Cortex of kidney (tissue), 1 donor: ENCODE data around the gene CHL1.
"Not testable (repeated sequence)": the region's sequence is repeated elsewhere in the genome, so short reads cannot be mapped to it uniquely, and the experiment has no call there.

ENCODE experiments used
- DNase-seq: peaks from one replicate; lab custom pipeline; 2025; lab: John Stamatoyannopoulos, UW

The CHL1 gene

DNA sequence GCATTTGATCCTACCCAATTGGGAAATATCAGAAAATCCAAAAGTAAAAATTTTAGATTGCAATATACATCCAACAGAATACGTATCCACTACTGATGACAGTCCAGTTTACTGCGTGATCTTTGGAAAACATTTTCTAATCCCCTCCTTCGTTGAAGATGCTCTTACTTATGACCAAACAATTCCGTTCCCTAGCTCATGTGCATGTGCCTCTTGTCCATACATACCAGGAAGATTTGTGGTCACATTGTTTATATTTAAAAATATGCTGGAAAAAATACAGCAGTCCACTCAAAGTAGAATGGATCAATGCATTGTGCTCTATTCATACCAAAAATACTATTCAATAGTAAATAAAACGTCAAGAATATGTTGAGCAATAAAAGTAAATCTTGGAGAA, 135.3 kb downstream of the CHL1 start:
- DNase-seq: no peak

GRCh38 chr3:332701-333100, 136.1 kb downstream of the CHL1 start:
- DNase-seq: no peak

GRCh38 chr3:335240-335639, 138.7 kb downstream of the CHL1 start:
- no peak for DNase-seq

- no peak for DNase-seq
These were observed 142.8 kb downstream of the CHL1 start for GRCh38 chr3:339351-339750.

DNA sequence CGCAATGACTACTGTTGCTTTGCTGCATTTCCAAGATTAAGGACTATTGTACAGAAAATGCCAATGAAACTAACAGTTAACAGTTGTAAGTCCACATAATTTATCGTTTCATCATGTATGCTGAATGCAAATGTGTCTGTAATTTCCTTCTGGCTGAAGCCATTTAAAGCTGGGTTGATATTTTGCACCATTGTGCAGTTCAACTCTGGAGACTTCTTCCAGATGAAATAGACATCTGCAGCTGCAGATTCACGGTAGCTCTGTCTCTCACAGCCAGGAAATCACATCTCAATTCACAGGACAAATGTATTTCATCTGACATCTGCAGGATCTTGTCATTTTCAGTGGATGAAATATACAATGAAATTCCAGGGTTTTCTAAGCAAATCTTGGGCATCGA, 145.4 kb downstream of the CHL1 start:
- no peak for DNase-seq

DNA sequence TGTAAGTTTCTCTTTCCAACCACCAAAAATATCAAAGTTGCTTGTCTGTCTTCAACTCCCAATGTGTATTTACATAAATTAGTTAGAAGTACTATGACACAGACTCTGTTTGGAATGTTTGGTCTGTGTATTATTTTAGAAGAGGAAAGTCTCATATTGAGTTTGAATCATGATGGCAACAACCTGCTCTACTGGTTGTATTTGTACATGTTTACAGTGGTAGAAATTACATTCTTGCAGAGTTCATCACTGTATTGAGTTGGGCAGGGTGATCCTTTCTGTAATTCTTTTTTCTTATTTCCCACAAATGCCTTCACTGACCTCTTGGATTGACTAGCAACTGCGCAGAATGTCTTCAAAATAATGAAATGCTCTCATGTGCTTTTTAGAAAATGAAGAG, 149.6 kb downstream of the CHL1 start:
- DNase-seq: no peak

DNA sequence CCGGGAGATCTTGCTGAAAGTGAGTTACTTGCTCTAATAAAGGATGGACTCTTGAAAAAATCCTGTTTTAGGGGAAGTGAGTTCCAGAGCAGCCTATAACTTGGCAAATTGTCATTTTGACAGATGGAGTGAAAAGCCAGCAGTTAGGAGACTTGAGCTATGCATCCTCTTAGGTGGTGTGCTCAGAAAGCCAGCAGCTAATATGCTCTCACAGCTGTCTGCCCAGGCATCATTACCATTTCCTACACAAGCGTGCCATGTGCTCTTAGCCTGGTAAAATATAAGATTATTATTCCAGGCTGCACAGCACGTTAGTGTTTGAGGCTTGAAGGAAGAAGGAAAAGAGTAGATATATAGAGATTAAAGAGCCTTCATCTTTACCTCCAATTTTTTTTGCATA, 151.0 kb downstream of the CHL1 start:
- DNase-seq: no peak

DNA sequence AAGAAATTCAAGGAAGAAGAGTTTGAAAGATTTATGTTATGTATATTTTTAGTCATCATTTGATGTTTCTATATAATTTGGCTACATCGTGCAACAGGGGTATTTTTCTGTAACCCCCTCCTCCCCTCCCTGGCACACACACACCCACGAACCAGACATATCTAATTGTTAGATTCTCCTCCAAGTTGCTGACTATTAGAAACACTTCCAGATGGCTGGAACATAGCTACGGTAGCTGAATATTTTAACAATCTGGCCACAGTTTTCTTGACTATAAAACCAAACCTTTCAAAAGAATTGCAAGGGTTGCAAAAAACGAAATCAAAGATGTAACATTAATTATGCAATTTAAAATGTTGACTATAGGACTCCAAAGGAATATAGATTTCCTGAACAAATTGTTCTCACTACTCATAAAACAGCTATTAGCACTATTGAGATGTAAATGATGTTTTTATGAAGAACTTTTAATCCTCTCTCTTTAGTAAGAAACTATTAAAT, 154.4 kb downstream of the CHL1 start:
- no peak for DNase-seq

- no peak for DNase-seq
These were observed 156.0 kb downstream of the CHL1 start for GRCh38 chr3:352599-352998.

DNA sequence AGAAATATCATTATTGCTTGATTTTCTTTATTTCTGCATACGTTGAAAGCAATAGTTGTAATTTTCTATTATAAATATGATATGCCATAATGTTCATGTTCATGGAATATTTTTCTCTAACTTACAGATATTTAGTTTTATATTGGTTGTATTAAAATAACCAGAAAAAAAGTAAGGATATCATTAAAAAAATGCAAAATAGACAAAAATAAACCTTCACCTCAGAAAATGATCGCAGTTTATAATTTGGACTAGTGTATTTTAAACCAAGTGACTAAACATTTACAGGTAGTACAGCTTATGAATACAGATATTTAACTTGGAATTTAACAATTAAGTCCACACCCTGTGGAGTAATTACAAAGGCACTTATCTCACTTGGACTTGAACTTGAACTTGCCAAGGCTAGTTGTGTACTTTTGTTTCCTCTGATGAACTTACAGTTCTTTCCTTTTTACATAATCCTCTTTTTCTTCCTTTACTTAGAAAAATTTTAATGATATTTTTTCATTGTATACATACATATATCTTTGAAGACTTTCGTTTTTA, 156.7 kb downstream of the CHL1 start:
- DNase-seq: no peak

DNA sequence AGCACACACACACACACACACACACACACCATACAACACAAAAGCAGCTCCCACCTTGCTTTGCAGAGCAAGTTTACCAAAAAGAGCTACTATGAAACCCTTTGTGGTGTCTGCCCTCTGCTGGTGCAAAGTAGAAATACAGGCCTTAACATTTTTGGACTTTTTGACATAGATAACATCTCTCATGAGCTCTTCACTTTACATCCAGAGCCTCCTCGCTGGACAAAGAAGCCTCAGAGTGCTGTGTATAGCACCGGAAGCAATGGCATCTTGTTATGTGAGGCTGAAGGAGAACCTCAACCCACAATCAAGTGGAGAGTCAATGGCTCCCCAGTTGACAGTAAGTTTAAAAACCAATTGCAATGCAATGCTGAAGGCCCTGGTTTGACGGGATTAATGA, 157.9 kb downstream of the CHL1 start:
- DNase-seq: no peak

GRCh38 chr3:355622-356021, 159.1 kb downstream of the CHL1 start:
- DNase-seq: no peak

DNA sequence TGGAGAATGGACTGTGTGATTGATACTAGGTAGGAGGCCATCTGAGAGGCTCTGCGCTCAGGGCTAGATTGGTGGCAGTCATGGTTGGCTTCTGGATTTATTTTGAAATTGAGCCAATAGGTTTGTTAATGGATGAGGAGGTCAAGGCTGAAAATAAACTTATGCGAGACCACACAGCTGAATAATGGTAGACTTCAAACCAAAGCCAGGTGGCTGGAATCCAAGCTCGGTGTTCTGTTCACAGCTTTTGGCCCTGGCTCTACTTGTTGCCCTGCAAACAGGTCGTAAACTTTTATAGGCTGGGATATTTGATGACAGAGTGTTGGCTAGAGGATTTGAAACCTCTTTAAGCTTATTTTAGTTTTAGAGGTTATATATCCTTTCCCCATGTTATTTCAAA, 160.4 kb downstream of the CHL1 start:
- no peak for DNase-seq

DNA sequence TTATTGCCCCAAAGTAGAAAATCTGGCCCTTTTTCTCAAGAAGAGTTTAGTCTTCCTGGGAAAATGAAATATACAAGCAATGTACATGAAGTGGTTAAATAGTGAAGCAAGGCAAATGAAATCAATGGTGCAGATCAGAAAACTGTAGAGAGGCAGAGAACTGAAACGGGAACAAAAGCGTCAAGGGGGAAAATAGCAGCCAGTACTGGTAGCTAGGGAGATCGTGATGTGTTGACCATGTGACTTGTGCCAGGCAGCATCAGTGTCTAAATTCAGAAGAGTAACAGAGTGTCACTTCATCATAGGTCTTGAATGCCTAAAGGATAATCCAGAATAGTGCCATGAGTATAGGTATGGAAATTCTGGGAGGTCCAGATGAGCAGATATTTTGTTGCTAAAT, 163.1 kb downstream of the CHL1 start:
- no peak for DNase-seq

DNA sequence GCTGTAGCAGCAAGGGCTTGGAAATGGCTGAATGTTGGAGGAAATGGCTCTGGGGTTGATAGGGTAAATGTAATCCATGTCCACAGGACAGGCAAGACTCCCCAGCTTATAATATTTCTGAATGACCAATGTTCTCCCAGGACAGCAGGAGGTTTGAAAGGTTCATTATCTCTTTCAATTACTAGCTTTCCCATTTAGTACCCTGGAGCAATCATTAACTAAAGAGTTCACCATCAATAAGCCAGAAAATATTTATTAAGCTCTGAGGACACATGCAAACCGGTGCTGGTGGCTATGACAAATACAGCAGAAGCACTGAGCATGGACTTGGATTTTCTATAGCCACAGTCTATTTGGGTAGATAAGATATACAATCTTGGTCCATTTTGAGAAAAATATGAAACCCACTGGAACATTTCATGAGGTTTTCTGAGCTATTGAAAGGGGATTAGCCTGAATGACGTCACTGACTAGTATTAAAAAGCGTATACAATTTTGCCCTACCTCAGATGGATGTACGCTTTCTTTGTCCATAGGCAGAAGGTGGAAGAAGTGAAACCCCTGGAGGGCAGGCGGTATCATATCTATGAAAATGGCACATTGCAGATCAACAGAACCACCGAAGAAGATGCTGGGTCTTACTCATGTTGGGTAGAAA, 166.2 kb downstream of the CHL1 start:
- DNase-seq: no peak

GRCh38 chr3:364287-364686, 167.7 kb downstream of the CHL1 start:
- no peak for DNase-seq

GRCh38 chr3:365268-365667, 168.7 kb downstream of the CHL1 start:
- DNase-seq: no peak

GRCh38 chr3:366253-366652, 169.7 kb downstream of the CHL1 start:
- DNase-seq: not testable (repeated sequence)

DNA sequence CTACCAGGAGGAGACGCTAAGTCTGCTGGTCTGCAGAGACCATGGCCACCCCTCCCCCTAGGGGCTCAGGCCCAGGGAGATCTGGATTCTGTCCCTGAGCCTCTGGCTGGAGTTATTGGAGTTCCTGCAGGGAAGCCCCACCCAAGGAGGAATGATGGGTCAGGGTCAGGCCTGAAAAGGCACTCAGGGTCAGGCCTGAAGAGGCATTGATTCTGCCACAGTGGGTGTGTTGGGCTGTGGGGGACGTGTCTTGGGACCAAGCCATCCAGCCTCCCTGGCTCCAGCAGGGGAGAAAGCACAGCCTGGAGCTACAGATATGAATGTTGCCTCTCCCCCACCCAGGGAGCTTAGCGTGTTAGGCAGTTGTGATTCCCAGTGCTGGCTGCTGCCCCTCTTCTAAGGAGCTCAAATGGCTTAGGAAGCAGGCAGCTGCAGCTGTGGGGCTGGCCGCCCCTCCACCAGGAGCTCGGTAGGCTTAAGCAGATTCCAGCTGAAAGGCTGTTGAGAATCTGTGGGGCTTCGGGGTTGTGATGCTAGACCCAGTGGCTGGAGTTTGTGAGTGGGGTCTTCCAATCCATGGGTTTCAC, 176.7 kb downstream of the CHL1 start:
- DNase-seq: no peak

- DNase-seq: no peak
These were observed 177.9 kb downstream of the CHL1 start for GRCh38 chr3:374459-374858.

- DNase-seq: no peak
These were observed 180.6 kb downstream of the CHL1 start for GRCh38 chr3:377158-377561.

DNA sequence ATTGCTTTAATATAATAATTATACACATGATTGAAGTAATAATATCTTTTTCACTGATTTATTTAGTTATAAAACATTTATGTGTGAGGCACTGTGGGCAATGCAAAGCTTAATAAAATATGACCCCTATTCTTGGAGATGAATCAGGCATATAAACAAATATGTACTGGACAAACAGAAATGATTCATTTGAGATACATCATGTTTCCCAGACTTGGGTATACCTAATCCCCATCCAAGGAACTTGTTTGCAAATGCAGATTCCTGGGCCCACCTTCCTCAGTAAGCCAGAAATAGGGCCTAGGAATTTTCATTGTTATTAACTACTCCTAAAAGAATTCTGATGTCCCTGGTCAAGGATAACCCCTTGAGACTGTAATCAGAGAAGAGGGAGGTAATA, 184.2 kb downstream of the CHL1 start:
- DNase-seq: no peak

DNA sequence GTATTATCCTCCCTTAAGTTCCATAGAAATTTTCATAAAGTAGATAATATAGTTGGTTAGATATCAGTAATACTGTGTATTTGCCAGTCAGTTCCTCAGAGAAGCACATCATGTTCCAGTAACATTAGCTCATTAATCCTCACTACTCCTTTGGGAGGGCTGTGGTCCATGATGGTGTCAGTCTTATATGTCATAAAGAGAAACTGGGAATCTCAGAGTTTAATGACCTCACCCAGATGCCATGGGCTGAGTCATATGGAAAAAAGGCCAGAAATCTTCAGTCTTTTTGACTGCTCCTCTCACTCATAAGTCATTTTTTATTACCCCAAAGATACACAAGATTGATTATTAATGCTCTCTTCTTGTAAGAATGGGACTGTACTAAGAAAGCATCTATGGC, 188.6 kb downstream of the CHL1 start:
- DNase-seq: no peak

GRCh38 chr3:394775-395174, 198.2 kb downstream of the CHL1 start:
- DNase-seq: no peak
